HuH-7 (cell line): ENCODE results near the gene PAX5.
A peak's percentile ranks its signal among the peaks of the same experiment; 100 is the strongest.

Source experiments
- DNase-seq: peaks from one replicate; pipeline ENCODE4 v3.0.0; 2011; ENCODE audit warnings: low spot score

Gene PAX5

DNA sequence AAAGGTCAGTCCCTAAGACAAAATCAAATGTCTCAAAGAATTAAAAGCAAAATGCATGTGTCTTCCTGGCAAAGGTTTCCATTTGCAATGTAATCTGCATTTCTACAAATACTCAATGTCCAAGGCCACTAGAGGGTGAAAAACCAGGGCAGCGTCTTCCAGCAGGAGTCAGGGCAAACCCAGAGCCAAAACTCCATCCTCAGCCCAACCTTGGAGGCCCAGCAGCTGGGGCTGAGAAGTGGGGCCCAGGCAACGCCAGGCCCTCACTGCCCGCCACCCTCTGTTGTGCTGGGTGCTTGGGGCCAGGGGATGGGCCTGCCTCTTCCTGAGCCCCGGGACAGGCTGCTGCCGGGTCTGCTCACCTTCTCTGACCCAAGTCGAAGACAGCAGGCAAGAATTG is 200.1 kb downstream of the PAX5 start:
- DNase-seq: peak; percentile 64

DNA sequence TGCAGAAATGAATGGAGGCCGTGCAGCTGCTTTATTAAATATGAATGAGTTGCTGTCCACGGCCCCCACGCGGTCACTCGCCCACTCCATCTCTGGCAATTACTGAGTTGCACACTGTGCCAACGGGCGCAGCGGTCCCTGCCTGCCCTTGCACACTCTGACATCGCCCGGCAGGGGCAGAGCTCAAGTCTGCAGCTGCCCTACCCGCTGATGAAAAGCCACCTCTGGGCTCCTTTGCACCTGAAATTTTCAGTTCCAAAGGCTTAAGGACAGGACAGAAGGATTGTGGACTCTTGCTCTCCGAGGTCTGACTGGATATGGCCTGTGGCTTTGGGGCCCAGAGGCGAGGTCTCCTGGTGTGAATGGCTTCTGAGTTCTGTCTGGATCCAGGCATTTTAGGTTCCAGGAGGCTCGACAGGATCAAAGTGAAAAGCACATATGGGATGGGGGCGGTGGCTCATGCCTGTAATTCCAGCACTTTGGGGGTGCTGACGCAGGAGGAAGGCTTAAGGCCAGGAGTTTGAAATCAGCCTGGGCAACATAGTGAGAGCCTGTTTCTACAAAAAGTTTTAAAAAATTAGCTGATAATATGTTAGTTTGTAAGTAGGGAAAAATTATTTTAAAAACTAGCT is 201.8 kb downstream of the PAX5 start:
- no peak for DNase-seq

DNA sequence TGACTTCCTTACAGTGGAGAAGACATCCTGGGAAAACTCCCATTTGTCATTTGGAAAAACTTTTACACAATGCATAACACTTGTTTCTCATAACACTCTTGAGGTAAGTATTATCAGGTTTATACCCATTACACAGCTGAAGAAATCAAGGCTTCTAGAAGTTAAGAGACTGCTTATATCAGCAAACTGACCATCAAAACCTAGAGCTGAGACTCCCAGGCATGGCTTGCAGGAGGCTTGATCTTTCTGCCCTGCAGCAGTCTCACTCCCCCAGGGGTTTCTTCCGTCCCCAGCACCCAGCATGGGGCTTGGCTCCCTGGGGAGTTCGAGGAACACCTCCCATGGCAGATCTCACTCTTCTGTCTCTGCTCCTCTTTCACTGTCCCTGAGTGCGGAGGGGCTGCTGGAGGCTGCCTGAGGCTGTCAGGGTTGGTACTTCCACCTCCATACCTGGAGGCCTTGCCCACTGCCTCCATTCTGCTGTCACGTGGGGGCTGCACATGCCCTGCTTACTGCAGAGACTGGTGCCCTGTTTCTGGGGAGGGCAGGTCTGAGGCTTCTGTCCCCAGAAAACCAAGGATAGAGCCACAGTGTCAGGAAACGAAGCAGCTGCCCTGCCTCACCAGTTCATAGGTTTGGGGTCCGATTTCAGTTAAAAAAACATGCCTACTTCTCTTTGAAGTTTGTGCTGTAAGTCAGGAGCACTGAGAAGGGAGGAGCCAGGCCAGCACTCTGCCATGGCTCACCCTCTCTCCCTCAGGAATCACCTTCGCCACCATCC is 202.5 kb downstream of the PAX5 start:
- DNase-seq: no peak

- no peak for DNase-seq
Observed at GRCh38 chr9:36828611-36829013, 205.5 kb downstream of the PAX5 start.

GRCh38 chr9:36827593-36827992 is 206.5 kb downstream of the PAX5 start:
- DNase-seq: peak; percentile 72

GRCh38 chr9:36826581-36826980 is 207.5 kb downstream of the PAX5 start:
- no peak for DNase-seq

DNA sequence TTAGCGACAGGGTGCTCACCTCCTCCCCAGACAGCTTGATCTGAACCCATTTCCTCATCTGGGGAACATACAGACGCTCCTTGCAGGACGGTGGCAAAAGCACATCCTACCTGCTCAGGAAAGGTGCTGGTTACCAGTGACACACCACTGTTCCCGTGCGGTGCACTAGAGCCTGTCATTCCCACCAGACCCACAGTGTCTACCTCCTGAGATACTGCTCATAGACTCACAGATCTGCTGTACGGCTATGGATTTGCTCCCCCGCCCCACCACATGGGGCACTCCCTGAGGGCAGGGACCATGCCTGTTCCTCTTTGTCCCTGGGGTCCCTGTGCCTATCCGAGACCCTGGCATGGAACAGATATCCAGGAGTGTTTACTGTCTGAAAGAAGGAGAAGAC is 208.9 kb downstream of the PAX5 start:
- no peak for DNase-seq

DNA sequence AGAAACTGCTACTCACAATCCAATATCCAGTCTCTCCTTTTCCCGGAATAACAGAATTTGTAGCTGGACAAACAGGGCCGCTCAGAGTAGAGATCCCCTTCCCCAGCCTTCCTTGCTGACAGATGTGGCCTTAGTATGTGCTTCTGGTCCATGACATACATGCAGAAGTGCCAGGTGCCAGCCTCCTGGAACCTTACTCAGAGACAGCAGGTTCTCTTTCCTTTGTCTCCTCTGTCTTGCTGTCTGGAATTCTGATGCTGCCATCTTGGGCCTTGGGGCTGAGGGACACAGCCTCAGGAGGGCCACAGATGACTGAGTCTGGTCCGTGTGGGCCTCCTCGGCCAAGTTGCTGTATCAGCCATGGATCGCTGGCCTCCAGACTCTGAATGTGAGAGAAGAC is 210.1 kb downstream of the PAX5 start:
- DNase-seq: no peak

DNA sequence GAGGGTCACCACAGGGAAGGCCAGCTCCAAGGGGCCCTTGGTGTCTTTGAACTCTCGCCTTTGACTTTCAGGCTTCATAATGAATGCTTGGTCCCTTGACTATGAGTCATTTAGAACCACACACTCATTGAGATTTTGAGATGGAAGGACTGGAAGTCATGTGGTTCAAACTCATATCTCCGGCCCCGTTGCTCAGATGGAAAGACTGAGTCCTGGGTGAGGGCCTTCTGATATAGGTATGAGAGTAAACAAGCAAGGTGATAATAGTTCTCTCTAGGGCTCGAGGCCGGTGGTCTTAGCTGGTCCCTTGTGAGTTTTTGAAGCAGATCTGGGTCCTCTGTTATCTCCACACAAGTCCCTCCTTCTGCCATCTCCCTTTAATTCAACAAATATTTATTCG is 210.6 kb downstream of the PAX5 start:
- no peak for DNase-seq

- DNase-seq: no peak
Observed at GRCh38 chr9:36822201-36822600, 211.9 kb downstream of the PAX5 start.

GRCh38 chr9:36820392-36820861 is 213.6 kb downstream of the PAX5 start:
- DNase-seq: no peak

- DNase-seq: no peak
Observed at GRCh38 chr9:36818965-36819870, 214.8 kb downstream of the PAX5 start.

- DNase-seq: no peak
Observed at GRCh38 chr9:36818242-36818938, 215.7 kb downstream of the PAX5 start.

DNA sequence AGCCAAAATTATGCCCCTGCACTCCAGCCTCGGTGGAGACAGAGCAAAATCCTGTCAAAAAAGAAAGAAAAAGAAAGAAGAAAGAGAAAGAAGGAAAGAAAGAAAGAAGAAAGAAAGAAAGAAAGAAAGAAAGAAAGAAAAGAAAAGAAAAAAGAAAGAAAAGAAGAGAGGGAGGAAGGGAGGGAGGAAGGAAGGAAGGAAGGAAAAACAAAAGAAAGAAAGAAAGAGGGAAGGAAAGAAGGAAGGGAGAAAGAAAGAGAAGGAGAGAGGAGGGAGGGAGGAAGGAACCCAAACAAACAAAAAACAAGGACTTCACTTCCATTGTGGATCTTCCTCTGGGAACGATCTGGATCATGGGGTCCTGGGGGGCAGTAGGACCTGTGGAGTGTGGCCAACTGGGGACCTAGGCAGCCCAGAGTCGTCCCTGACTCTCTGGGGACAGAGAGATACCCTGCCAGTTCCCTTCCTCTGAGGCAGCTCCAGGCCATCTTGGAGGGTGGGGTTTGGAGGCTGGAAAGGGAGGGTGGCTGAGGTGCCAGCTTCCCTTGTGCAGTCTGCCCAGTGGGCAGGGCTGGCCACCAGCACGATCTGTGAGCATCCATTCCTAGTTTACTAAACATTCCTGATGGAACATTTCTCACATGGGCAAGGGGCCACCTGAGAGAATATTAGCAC is 216.8 kb downstream of the PAX5 start:
- DNase-seq: no peak

GRCh38 chr9:36816371-36816770 is 217.7 kb downstream of the PAX5 start:
- no peak for DNase-seq

- DNase-seq: peak; percentile 87
Observed at GRCh38 chr9:36815566-36816348, 218.3 kb downstream of the PAX5 start.

- no peak for DNase-seq
Observed at GRCh38 chr9:36815023-36815422, 219.0 kb downstream of the PAX5 start.

- no peak for DNase-seq
Observed at GRCh38 chr9:36813154-36813553, 220.9 kb downstream of the PAX5 start.

- no peak for DNase-seq
Observed at GRCh38 chr9:36812556-36812955, 221.5 kb downstream of the PAX5 start.

GRCh38 chr9:36808251-36808650 is 225.8 kb downstream of the PAX5 start:
- DNase-seq: no peak

GRCh38 chr9:36803961-36804360 is 230.1 kb downstream of the PAX5 start:
- no peak for DNase-seq
